ENCODE data around the gene NUP62.

DNA sequence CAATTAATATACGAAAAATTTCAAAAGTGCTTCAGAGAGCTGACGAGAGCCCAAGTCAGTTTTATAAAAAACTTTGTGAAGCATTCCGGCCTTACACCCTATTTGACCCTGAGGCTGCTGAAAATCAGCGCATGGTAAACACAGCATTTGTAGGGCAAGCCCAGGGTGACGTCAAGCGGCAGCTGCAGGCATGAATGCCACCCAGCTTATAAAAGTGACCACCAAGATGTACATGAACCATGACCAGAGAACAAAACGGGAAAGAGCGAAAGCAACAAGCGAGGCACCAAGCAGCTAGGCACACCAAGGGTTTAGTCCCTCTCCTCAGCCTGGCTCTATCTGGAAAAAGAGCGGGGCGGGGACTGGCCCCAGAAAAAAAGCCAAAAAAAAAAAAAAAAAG, 25.6 kb upstream of the NUP62 start:
- no peak for TF ChIP-seq POLR2AphosphoS5 (IDR thresholded peaks at IDR 0.05)
- TF ChIP-seq, protein P1, sequence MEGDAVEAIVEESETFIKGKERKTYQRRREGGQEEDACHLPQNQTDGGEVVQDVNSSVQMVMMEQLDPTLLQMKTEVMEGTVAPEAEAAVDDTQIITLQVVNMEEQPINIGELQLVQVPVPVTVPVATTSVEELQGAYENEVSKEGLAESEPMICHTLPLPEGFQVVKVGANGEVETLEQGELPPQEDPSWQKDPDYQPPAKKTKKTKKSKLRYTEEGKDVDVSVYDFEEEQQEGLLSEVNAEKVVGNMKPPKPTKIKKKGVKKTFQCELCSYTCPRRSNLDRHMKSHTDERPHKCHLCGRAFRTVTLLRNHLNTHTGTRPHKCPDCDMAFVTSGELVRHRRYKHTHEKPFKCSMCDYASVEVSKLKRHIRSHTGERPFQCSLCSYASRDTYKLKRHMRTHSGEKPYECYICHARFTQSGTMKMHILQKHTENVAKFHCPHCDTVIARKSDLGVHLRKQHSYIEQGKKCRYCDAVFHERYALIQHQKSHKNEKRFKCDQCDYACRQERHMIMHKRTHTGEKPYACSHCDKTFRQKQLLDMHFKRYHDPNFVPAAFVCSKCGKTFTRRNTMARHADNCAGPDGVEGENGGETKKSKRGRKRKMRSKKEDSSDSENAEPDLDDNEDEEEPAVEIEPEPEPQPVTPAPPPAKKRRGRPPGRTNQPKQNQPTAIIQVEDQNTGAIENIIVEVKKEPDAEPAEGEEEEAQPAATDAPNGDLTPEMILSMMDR (IDR thresholded peaks at IDR 0.05), result no peak
- no peak for TF ChIP-seq POLR2A (IDR thresholded peaks at IDR 0.05)

Data from breast epithelium (tissue), 3 donors.